IMR-90 (cell line): ENCODE data around the gene WBP1. TPM values are rescaled to one million over a fixed set of nuclear protein-coding genes. Genes with fewer than 3 reads are reported as not detected.

Source experiments
- ATAC-seq: fragments of 200-7000 bp; cut with Tn5 transposase; 2 replicates; pipeline ENCODE4 v1.9.1; 2020; ENCODE audit warnings: low read depth, mild to moderate bottlenecking, moderate library complexity
- BruUV-seq: library from RNA; stranded (reverse); fragments of 400-500 nt; replicated peaks from 2 replicates; lab custom pipeline; 2021; lab: Mats Ljungman, UMichigan
- CTCF ChIA-PET: fragments of 300-600 bp; formaldehyde crosslinking; extraction: SDS; loops from one replicate; lab custom pipeline; 2021; ENCODE audit warnings: antibody characterized with exemption; lab: Yijun Ruan, JAX
- POLR2A ChIA-PET: fragments of 300-600 bp; sonication (Branson Sonifier 250); formaldehyde crosslinking; loops from one replicate; lab custom pipeline; 2022; ENCODE audit warnings: antibody characterized with exemption; ENCODE audit not compliant: unreplicated experiment; lab: Charles Lee
- DNase-seq: peaks from one replicate; pipeline ENCODE4 v3.0.0; 2013
- H2AFZ ChIP-seq: replicated peaks from 2 replicates; pipeline ENCODE3; 2013; ENCODE audit warnings: low read length, mild to moderate bottlenecking; ENCODE audit not compliant: poor library complexity
- H2AK5ac ChIP-seq: 2 replicates; pipeline ENCODE4 v1.6.1; 2013; ENCODE audit warnings: low read depth, low read length, inconsistent platforms
- H2AK9ac ChIP-seq: replicated peaks from 2 replicates; pipeline ENCODE3; 2013; ENCODE audit warnings: mild to moderate bottlenecking, low read depth, low read length, moderate library complexity; ENCODE audit not compliant: poor library complexity
- H2BK120ac ChIP-seq: 2 replicates; pipeline ENCODE4 v1.6.1; 2013; ENCODE audit warnings: low read depth, low read length, inconsistent platforms
- H2BK15ac ChIP-seq: 3 replicates; pipeline ENCODE4 v1.6.1; 2013; ENCODE audit warnings: low read depth, low read length, inconsistent platforms
- H2BK20ac ChIP-seq: 2 replicates; pipeline ENCODE4 v1.6.1; 2013; ENCODE audit warnings: low read depth, mild to moderate bottlenecking, inconsistent platforms, low read length, moderate library complexity
- H2BK5ac ChIP-seq: 2 replicates; pipeline ENCODE4 v1.6.1; 2013; ENCODE audit warnings: mild to moderate bottlenecking, low read depth, low read length, inconsistent platforms; ENCODE audit not compliant: poor library complexity, severe bottlenecking
- H3K14ac ChIP-seq: replicated peaks from 2 replicates; pipeline ENCODE4 v1.6.1; 2013; ENCODE audit warnings: low read depth, low read length, inconsistent platforms
- H3K18ac ChIP-seq: 2 replicates; pipeline ENCODE4 v1.6.1; 2013; ENCODE audit warnings: low read depth, low read length, control low read depth
- H3K23ac ChIP-seq: 2 replicates; pipeline ENCODE4 v1.6.1; 2013; ENCODE audit warnings: low read depth, low read length, inconsistent platforms
- H3K27ac ChIP-seq: 2 replicates; pipeline ENCODE4 v1.5.1; 2013; ENCODE audit warnings: mild to moderate bottlenecking, control low read depth, low read length; ENCODE audit not compliant: insufficient read depth
- H3K27me3 ChIP-seq: 2 replicates; pipeline ENCODE4 v1.6.1; 2013; ENCODE audit warnings: low read length; ENCODE audit not compliant: control insufficient read depth, insufficient read depth
- H3K36me3 ChIP-seq: 2 replicates; pipeline ENCODE4 v1.6.1; 2013; ENCODE audit warnings: low read length, mixed read lengths; ENCODE audit not compliant: control insufficient read depth, insufficient read depth
- H3K4ac ChIP-seq: 2 replicates; pipeline ENCODE4 v1.6.1; 2013; ENCODE audit warnings: low read depth, low read length, inconsistent platforms
- H3K4me1 ChIP-seq: 2 replicates; pipeline ENCODE4 v1.6.1; 2013; ENCODE audit warnings: low read length, mixed read lengths; ENCODE audit not compliant: control insufficient read depth, insufficient read depth
- H3K4me2 ChIP-seq: 2 replicates; pipeline ENCODE4 v1.6.1; 2013; ENCODE audit warnings: low read depth, mild to moderate bottlenecking, control low read depth, low read length, moderate library complexity
- H3K4me3 ChIP-seq: 2 replicates; pipeline ENCODE4 v1.5.1; 2013; ENCODE audit warnings: low read depth, mild to moderate bottlenecking, control low read depth, low read length, moderate library complexity; ENCODE audit not compliant: insufficient read depth
- H3K56ac ChIP-seq: 2 replicates; pipeline ENCODE4 v1.6.1; 2013; ENCODE audit warnings: low read length, inconsistent platforms; ENCODE audit not compliant: insufficient read depth; ENCODE audit errors: extremely low read depth
- H3K79me1 ChIP-seq, 2 experiments: 2 replicates each; pipeline ENCODE4 v1.6.1; 2013; ENCODE audit warnings: low read length in 2 of 2, inconsistent platforms in 1 of 2, low read depth in 1 of 2
- H3K9ac ChIP-seq: 2 replicates; pipeline ENCODE4 v1.6.1; 2013; ENCODE audit warnings: low read depth, low read length, control low read depth
- H3K9me1 ChIP-seq: 2 replicates; pipeline ENCODE4 v1.6.1; 2013; ENCODE audit warnings: low read length, inconsistent platforms; ENCODE audit not compliant: insufficient read depth
- H3K9me3 ChIP-seq: 2 replicates; pipeline ENCODE4 v1.6.1; 2013; ENCODE audit warnings: low read length; ENCODE audit not compliant: control insufficient read depth, insufficient read depth
- H4K20me1 ChIP-seq: 2 replicates; pipeline ENCODE4 v1.6.1; 2013; ENCODE audit warnings: low read length, inconsistent platforms; ENCODE audit not compliant: insufficient read depth
- H4K5ac ChIP-seq: 2 replicates; pipeline ENCODE4 v1.6.1; 2013; ENCODE audit warnings: mild to moderate bottlenecking, low read depth, low read length, control low read depth
- H4K8ac ChIP-seq, 2 experiments: 2 replicates each; pipeline ENCODE4 v1.6.1; 2013; ENCODE audit warnings: low read depth in 2 of 2, low read length in 2 of 2, control low read depth in 1 of 2, inconsistent platforms in 1 of 2
- H4K91ac ChIP-seq: 2 replicates; pipeline ENCODE4 v1.6.1; 2013; ENCODE audit warnings: low read depth, low read length, inconsistent platforms; ENCODE audit not compliant: insufficient read depth
- FOS ChIP-seq: fragments of 150-350 bp; IDR thresholded peaks from 2 replicates; pipeline ENCODE4 v1.6.1; 2016; ENCODE audit warnings: low read depth, low read length
- POLR2A ChIP-seq: IDR thresholded peaks from 2 replicates; pipeline ENCODE4 v1.6.1; 2012; ENCODE audit warnings: mild to moderate bottlenecking, low read depth, low read length
- RAD21 ChIP-seq: IDR thresholded peaks from 2 replicates; pipeline ENCODE4 v1.6.1; 2012; ENCODE audit warnings: low read length, improper control_type of control experiment
- WGBS, 2 experiments: methylation state at CpG; one replicate each; pipeline versions ENCODE4 v1.1.5 to v1.1.7; 2013; ENCODE audit warnings: missing lambda C conversion rate in 2 of 2; ENCODE audit not compliant: insufficient read length in 1 of 2; ENCODE audit errors: extremely low coverage in 2 of 2; 5-methylcytosine and 5-hydroxymethylcytosine counted together
- dilution Hi-C: fragments of 300-500 bp; cut with HindIII; formaldehyde crosslinking; loops from one replicate; pipeline ENCODE4 v1.14.3; 2018; ENCODE audit warnings: low sequenced_read_pairs; ENCODE audit not compliant: unreplicated experiment
- in situ Hi-C: fragments of 300-500 bp; cut with MboI; formaldehyde crosslinking; loops from 3 replicates; pipeline ENCODE4 v1.14.3; 2019; ENCODE audit warnings: low sequenced_read_pairs, inconsistent platforms, mixed read lengths
- intact Hi-C: fragments of 100-400 bp; cut with micrococcal nuclease; formaldehyde crosslinking; loops from 2 replicates; pipeline ENCODE4 v1.10.0; 2022
- polyA plus RNA-seq, 3 experiments: library from polyadenylated mRNA; depleted of rRNA; stranded (reverse); fragments of >200 nt; gene quantifications; 2 replicates each; pipeline ENCODE4 v1.2.3, GENCODE V29; 2012; ENCODE audit warnings: low replicate concordance in 1 of 3
- total RNA-seq: library from RNA; depleted of rRNA; stranded (reverse); fragments of >200 nt; gene quantifications from 2 replicates; pipeline ENCODE4 v1.2.3, GENCODE V29; 2012
- TF ChIP-seq, protein P1 (sequence below): fragments of 150-350 bp; IDR thresholded peaks from 2 replicates; pipeline ENCODE4 v1.6.1; 2017; ENCODE audit warnings: mild to moderate bottlenecking, antibody characterized with exemption, low read length, low read depth

Gene WBP1
- total and polyA plus RNA-seq, 2 of the 4 experiments (the other 2 are of a cell fraction): 22.9 to 78.5 TPM

DNA sequence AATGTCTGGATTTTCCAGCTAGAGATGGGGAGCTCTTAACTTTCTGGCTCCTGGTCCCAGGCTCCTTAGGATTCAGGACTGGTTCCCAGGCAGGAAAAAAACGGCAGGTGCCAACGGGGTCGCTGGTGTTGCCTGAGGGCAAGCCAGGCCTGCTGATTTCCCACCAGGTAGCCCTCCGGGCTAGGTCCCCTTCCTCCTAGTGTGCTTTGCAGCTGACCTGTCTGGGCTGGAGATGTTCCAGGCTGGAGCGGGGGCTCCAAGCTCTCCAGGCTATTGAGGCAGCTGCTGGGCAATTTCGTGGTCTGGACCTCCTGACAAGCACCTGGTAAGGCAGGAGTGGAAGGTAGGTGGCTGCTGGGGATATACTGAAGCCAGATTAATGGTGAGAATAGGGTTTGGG is 16.2 kb downstream of the WBP1 start:
- no peaks in the 10 kb centered on the region for H3K27me3 ChIP-seq
- no peaks in the 10 kb centered on the region for H4K20me1 ChIP-seq
- dilution Hi-C loops (no loop called here), intact Hi-C loops (no loop called here), in situ Hi-C loops (no loop called here)
- no peak overlapping the region for H3K4ac ChIP-seq
- H3K9ac ChIP-seq: no peak overlapping the region
- H2AK5ac ChIP-seq: no peak overlapping the region
- TF ChIP-seq, protein P1, sequence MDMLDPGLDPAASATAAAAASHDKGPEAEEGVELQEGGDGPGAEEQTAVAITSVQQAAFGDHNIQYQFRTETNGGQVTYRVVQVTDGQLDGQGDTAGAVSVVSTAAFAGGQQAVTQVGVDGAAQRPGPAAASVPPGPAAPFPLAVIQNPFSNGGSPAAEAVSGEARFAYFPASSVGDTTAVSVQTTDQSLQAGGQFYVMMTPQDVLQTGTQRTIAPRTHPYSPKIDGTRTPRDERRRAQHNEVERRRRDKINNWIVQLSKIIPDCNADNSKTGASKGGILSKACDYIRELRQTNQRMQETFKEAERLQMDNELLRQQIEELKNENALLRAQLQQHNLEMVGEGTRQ: no peak
- TF ChIP-seq RAD21: no peak
- TF ChIP-seq POLR2A: no peak
- no peak for TF ChIP-seq FOS
- peaks cover 3 to 45% of the 10 kb centered on the region in 2 experiments; a peak in 3 of 4 replicates for H3K79me1 ChIP-seq
- H2BK20ac ChIP-seq: no peak overlapping the region
- no peak overlapping the region for H2BK120ac ChIP-seq
- no peak for DNase-seq
- H4K91ac ChIP-seq: no peak overlapping the region
- H2AFZ ChIP-seq: no peak overlapping the region
- H3K4me3 ChIP-seq: no peak overlapping the region
- peaks cover 4% of the 10 kb centered on the region; the same call in 1 of the 2 replicates for H3K9me1 ChIP-seq
- no peak for ATAC-seq
- H2AK9ac ChIP-seq: no peak overlapping the region
- H3K18ac ChIP-seq: no peak overlapping the region
- no peak overlapping the region for H3K14ac ChIP-seq
- ChIA-PET CTCF (interaction anchor here (0.6 kb wide), 1 partner anchor 55 kb away, joined by 4 read pairs; the partner anchor contains the start of gene AUP1), POLR2A (no interaction called here)
- no peaks in the 10 kb centered on the region for H3K9me3 ChIP-seq
- WGBS, 2 experiments: 94% methylated on average over 5 of the region's 6 CpGs; no CpG with 5 or more reads in 1 of the 2 experiments
- H3K4me1 ChIP-seq: peaks cover 4% of the 10 kb centered on the region; the same call in 1 of the 2 replicates
- H2BK5ac ChIP-seq: no peak overlapping the region
- no TSS peak for BruUV-seq
- H3K27ac ChIP-seq: no peak overlapping the region
- no peak overlapping the region for H3K56ac ChIP-seq
- no peak overlapping the region for H3K4me2 ChIP-seq
- peaks cover 24% of the 10 kb centered on the region for H3K36me3 ChIP-seq
- H4K5ac ChIP-seq: no peak overlapping the region
- H3K23ac ChIP-seq: no peak overlapping the region
- no peak overlapping the region for H4K8ac ChIP-seq
- H2BK15ac ChIP-seq: no peak overlapping the region
